ENCODE data around the gene GALNT17.

DNA sequence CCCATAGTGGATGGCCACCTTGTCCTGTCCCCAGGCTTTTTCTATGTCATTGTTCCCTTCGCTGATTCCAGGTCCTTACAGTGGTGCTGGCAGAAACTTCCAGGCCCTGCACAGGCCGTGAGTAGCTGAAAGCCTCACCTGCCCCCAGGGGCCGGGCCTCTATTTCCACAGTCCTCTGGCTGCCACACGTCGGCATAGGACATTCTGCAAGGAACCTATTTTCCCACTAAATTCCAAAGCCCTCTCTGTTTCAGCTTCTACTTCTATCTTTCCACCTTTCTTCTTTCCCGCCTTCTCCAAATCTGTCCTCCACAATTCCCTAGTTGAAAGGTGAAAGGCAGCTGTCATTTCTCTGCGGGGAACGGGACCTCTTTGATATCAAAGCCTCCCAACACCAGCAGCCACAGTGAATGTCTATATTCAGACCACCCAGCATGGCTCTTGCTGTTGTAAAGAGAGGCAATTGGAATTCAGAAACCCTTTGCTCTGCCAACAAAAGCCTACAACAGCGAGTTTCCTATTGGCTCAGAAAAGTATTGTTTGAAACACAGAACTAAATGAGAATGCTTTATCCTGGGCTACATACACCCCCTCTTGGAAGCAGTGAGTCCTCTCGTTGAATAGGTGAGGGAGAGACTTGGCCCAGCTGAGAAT lies 607.7 kb downstream of the GALNT17 start:
- TF ChIP-seq CTCF (optimal IDR thresholded peaks at IDR 0.05 in 1 of 3, IDR thresholded peaks at IDR 0.05 in 1 of 3, conservative IDR thresholded peaks at IDR 0.05 in 1 of 3; ENCODE audit: extremely low read depth in 1 of 3, insufficient read depth in 2 of 3, low read length in 3 of 3) (no peak), EZH2 (IDR thresholded peaks at IDR 0.05; ENCODE audit: low read length) (no peak)
